Stimulated activated CD8-positive, alpha-beta memory T cell treated with anti-CD3 and anti-CD28 coated beads, Interleukin-7, amount 100 ng/mL, for 24 hours (primary cell): ENCODE data around the gene ITPR2.
"Not testable (repeated sequence)": the region's sequence is repeated elsewhere in the genome, so short reads cannot be mapped to it uniquely, and the experiment has no call there.

Experiments
- DNase-seq: peaks from one replicate; pipeline ENCODE4 v3.0.0-alpha.2; 2020; ENCODE audit warnings: low read depth

ITPR2 gene

DNA sequence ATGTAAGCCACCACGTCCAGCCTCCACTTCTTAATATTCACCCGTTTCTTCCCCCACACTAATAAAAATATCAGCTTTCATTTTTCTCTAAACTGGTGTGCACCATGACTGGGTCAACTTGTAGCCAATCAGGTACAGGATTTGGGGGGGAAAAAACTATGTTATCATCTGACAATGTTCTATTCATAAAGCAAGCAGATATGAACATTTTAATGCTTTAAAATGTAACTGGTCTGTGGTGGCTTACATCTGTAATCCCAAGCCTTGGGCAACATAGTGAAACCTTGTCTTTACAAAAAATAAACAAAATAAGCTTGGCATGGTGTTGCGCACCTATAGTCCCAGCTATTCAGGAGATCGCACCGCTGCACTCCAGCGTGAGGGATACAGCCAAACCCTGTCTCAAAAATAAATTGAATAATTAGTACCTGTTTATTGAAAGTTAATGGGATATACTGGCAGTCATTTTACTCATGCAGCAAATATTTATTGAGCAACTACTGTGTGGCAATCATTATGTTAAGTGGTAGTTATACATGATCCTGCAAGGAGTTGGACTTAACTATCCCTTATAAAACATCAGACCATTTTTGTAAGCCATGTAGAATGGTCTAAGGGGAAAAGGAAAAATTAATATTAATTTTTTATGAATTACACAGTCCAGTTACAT, 15.3 kb upstream of the ITPR2 start:
- no peak for DNase-seq

DNA sequence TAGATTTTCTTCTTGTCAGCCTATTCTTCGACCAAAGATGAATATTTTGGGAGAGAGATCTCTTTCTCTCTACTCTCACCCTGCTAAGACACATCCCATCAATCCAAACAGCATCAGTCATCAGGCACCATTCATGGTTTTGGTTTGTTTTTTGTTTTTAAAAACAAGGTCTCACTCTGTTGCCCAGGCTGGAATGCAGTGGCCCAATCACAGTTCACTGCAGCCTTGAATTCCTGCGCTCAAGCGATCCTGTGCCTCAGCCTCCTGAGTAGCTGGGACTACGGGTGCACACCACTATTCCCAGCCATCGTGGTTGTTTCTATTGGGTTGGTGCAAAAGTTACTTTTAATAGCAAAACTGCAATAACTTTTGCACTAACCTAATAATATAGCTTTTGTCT, 14.4 kb upstream of the ITPR2 start:
- no peak for DNase-seq

DNA sequence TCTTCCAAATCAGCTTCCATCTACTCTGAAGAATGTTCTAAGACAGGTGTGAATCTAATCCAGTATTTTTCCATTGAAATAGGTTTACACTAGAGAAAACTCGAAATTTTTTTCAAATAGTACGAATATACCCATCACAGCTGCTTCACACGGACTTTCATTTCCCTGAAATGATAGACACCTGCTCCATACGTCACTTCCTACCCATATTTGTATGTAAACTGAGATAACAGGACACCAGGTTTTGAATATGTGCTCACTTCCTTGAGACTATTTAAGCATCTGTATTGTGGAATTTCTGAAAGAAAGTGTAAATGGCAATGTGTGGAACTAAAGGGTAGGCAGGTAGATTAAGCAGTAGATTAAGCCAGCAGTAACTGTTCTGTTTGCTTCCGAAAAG, 13.4 kb upstream of the ITPR2 start:
- DNase-seq, result no peak

DNA sequence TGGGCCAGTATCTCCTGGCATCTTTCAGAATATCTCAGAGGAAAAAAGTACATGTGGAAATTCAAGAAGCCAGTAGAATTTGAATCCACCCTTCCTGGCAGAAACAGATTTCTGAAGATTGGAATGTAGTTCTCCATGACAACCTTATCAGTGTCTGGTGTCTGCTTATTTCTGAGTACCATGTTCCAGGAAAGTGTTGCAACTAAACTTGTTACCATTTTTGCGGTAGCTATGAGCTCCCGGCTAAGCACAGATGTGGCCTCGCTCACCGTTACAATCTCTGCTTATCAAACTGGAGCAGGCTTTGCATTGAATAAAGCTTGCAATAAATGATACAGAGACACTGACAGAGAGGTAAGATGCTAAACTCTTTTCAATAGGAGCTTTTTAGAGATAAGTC, 13.0 kb upstream of the ITPR2 start:
- DNase-seq, result no peak

DNA sequence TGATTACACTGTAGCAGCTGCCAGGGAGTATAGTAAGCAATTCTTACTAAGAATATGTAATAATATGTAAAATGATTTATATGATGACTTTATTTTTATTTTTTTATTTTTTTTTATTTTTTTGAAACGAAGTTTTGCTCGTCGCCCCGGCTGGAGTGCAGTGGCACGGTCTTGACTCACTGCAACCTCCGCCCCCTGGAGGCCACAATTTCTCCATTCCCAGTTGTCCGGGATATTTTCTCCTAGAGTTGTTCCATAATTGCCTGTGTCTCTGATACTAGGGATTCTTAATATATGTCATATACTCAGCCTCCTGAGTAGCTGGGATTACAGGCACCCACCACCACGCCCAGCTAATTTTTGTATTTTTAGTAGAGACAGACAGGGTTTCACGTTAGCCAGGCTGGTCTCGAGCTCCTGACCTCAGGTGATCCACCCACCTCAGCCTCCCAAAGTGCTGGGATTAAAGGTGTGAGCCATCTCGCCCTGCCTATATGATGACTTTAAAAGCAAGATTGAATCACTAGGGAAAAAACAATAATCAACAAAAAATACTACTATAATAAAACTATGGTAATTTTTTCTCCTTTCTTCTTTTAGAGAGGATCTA, 12.2 kb upstream of the ITPR2 start:
- DNase-seq, result no peak

DNA sequence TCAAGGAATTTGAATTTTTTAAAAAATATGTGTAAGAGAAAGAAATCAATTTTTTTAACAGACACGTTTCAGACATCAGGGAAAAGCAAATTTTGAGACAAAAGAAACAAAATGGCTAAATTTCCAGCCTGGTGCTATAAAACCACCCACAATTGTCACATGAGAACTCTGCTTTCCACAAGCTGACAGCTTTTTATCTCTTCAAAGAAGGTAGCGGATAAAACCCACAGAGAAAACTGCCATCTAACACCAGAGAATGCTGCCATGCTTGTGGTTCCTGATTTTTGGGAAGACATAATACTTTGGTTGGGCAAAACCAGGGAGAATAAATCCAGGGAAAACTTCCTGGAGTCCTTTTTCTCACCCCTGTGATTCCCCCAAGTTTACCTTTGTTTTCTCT, 10.3 kb upstream of the ITPR2 start:
- no peak for DNase-seq

DNA sequence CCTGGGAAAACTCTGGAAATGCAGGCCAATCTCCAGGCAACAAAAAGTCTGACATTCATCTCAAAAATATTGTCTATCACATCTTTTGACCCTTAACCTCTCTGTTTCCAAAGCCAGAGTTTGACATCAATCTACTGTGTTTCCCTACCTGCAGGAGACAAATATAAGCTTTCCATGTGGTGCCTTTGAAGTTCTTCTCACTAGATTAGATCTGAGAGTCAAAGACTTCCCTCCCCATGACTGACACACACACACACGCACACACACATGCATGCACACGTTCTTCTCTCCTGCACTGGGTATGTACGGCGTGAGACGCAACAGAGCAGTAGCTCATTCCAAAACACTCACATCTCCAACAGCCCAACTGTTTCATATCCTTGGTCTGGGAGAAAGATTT, 8.1 kb upstream of the ITPR2 start:
- no peak for DNase-seq

DNA sequence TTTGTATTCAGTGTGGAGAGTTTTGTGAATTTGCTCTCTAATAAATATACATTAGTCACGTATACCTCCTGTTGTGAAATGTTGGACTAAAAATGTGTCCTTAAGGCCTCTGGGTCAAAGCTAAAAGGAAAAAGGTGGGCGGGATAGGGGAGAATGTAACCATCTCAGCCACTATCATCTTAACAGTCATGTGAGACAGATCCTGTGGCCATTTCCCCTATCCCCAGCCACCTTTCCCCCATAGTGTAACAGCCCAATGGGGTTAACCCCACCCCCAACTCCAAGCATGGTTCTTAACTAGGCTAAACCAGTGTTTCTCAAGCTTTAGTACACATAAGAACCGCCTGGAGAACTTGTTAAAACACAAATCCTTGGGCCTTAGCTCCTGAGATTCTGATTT, 6.5 kb upstream of the ITPR2 start:
- DNase-seq, result no peak

DNA sequence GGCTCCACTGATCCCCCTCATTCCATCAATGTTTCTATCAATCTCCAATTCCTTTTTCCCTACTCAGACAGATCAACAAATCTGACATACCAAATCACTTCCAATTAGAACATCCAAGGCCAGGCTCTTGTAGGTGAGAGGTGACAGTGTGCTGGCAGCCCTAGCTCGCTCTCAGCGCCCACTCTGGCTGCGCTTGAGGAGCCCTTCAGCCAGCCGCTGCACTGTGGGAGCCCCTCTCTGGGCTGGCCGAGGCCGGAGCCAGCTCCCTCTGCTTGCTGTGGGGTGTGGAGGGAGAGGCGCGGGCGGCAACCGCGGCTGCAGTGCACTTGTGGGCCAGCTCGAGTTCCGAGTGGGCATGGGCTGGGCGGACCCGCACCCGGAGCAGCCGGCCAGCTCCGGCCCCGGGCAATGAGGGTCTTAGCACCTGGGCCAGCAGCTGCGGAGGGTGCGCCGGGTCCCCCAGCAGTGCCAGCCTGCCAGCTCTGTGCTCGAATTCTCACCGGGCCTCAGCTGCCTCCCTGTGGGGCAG, 6.0 kb upstream of the ITPR2 start:
- DNase-seq, result no peak

DNA sequence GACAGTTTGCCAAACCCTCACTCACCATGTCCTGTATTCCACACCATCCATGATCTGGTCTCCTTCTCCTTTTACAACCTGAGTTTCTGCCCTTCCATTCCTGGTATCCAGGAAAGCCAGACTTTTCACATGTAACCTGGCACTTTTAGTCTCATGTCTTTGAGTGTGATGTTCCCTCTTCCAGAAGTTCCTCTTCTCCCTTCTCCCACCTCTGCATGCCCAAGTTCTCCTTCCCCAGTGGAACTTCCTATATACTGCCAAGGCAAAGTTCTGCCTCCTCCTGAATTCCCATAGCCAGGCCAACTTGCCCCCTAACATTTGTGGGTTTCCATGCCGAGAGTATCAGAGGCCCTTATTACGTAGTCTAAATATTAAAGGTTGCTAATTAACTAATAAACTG, 3.2 kb upstream of the ITPR2 start:
- DNase-seq, result no peak

DNA sequence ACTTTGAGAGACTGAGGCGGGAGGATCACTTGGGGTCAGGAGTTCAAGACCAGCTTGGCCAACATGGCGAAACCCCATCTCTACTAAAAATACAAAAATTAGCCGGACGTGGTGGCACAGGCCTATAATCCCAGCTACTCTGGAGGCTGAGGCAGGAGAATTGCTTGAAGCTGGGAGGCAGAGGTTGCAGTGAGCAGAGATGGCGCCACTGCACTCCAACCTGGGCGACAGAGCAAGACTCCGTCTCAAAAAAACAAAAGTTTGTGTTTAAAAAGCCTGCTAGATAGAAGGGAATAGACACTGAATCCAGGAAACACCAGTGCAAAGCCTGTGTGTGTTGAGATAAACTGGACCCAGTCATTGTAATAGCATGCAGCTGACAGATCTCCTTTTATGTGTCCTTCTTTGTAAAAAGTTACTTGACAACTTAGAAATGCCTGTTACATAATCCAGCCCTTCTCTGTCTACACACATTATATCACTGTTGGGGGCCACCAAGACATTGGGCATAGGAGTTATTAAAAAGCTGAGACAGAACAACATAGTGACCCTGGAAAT, 1.6 kb upstream of the ITPR2 start:
- not testable (repeated sequence) for DNase-seq

DNA sequence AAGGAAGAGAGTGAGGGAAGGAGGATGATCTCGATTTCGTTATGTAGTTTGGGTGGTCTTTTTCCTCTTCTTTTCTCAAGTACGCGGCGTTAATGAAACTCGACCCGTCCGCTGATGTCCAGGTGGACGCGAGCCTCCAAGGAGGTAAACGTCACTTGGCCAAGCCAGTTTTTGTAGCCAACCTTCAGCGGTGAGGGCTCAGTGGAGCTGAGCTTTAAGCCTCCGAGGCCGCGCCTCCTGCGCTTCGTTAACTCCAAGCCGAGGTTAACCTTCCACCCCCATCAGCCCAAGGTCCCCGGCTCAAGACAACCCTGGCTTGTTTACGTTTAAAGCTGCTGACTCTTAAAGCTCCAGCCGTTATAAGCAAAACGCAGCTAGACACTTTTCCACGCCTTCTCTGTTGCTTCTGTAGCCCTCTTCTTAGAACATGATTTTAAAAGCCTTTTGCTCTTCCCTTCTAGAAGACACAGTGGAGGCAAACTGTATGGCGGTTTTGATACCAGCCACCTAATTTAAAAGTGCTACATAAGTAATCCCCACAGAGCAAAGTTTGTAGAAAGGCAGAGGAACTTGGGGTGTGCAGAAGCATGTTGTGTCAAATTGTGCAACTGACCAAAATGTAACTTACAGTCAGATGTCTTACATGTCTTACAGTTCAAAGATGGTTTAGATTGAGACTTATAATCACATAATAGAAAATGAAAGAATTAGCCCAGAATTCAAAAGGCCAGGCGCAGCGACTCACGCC, 923 bp upstream of the ITPR2 start:
- no peak for DNase-seq

DNA sequence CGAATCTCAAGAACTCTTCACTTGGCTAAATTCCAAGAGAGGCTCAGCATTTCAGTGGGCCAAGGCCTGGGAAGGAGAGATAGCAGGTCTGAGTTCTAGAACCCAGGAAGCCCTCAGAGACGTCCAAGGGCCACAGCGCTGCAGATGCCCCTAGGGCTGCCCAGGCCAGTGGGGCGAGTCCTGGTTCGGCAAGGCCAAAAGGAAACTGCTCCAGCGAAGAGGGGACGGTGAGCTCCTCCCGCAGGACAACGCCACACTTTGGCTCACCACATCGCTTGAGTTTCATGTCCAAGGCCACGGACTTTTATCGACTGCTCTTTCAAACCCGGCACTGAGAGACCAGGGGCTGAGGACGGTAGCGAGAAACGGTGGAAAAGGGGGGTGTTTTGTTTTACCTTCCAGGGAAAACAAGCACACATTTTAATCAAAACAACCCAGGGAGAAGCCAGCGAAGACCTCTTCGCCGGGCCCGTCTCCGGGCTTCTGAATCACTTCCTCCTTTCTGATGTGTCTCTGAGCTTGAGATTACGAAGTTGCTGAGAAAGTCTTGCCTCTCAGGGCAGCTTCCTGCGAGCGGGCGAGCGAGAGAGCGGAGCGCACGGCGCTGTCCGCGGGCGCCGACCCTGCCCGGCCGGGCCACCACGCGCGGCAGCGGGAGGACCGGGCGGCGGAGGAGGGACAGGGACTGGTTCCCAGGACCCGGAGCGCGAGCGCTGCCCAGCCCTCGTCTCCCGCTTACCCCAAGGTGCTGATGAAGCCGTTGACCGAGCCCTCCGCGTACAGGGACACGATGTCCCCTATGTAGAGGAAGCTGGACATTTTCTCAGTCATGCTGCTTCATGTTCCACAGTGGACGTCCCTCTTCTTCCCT, 808 bp downstream of the ITPR2 start:
- DNase-seq, result peak; percentile 17

DNA sequence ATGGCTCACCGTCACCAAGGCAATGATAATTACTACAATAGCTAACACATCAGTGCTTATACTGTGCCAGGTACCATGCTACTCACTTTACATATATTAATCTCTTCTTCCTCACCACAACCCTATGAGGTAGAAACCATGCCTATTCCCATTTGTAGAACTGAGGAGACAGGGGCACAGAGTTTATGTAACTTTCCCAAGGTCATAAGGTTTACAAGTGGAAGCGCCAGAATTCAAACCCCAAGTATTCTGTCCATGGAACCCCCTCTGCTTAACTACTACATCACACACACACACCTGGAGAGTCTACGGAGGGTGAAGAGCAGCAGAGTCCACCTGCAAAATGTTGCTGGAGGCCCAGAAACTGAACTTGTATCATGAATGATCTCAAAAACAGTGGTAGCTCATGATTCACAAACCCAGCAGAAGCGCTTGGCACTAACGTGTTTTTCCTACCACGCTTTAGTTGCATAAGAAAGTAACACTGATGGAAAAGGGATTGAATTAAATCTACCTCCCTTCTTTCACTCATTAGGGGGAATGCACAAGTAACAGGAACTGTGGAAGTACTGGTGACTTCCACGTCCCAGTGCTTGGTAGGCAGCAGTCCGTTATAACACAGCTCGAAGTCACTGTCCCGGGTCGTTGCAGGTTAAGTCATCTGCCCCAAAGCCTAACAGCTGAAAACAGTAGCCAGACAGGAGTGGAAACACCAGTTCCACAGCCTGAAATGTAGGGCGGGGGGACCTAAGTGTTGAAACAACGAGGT, 2.0 kb downstream of the ITPR2 start:
- no peak for DNase-seq

DNA sequence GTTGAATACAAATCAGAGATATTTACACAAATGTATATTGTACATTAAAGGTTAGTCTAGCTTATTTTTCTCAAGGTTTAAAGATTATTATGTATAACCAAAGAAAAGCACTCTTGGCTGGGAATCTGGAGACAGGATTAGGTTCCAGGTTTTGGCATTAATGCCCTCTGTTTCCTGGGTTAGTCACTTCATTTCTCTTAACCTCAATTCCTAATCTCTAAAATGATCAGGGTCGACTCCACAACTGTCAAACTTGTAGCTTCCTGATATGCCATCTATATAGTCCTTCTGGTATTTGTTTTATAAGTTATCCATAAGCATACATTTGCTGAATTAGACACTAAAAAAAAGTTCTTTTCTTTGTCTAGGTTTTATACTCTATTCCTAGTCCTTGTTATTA, 2.6 kb downstream of the ITPR2 start:
- no peak for DNase-seq

DNA sequence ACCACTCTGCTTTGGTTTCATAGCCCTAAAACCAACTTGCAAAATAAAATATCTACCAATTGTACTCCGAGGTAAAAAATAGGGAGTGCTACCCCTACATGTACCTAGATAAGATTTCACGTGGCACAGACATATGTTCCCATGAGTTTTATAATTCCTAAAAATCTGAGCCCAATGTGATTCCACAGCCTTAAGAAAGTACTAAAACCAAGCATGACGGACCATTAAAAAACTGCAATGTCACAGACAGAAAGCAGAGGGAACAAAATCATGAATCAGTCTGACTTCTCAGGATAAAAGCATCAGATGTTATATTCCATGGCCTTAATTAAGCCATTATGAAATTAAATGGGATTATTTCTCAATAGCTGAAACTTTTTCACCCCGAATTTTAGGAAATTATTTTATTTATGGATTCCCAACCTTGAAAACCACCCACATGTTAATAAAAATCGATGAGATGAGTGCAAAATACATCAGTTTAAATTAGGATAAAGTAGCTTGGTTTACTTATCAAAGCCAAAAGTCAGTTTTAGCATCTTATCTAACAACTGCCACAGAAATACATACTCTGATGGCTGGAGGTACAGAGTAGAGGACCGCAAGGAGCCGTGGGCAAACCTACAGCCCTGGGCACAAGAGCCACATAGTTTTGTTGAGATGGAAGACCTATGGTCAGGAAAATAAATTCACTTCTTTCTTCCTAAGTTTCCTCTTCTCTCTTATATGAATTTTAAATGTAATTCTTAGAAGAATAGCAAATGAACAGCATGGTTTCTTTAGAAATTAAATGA, 4.5 kb downstream of the ITPR2 start:
- no peak for DNase-seq

DNA sequence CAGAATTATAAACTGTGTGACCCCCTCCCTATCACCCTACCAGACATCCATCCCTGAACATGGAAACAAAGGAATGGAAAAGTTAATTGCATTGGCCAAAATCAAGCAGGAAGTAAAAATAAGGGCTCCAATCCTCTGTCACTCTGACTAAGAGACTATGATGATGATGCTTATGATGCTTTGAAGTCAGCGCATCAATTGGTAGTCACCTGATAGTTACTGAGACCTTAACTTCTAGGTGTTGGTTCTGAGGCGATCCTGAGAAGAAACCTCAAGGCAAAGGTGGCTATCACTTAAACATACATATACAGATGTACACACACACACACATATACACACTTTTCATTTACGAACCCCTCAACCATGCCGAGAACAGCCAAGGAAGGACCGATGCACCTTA, 6.6 kb downstream of the ITPR2 start:
- DNase-seq, result no peak

DNA sequence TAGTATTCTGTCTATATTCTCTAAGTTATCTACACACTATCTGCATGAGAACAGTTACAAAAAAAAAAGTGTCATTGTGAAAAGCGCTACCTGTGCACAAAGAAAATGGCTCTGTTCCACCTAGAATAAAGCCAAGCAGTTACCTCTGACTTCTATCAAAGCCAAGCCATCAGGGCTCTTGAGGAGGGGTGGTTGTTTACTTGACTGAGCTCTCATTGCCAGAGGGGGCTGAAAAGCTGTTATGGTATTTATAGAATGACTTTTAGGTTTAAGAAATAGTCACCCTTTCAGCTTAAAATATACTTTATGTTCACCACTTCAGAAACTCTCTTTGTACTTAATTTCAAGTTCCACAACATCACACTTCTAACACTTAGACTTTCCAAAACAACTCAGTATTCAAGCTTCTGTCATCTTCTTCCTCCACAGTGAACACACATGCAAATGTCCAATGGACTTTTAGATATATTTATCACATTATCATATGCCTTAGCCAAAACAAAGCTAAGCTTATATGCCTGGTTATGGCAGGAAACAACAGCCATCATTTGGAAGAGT, 7.5 kb downstream of the ITPR2 start:
- no peak for DNase-seq

DNA sequence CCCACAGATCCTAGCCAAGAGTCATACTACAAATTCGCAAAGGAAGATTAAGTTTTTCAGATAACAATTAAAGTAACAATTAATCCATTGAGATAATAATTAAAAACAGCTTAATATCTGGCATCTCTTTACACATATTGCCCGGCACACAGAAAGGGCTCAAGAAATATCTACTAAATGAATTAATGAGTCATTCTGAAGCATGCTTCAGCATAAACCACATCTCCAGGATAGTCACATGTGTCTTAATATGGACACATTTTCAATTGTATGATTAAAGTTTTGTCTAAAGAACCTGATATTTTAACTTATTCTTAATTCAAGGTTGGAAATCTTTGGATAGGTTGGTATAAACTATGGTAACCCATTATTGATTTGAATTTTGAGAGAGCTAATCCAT, 9.6 kb downstream of the ITPR2 start:
- no peak for DNase-seq

DNA sequence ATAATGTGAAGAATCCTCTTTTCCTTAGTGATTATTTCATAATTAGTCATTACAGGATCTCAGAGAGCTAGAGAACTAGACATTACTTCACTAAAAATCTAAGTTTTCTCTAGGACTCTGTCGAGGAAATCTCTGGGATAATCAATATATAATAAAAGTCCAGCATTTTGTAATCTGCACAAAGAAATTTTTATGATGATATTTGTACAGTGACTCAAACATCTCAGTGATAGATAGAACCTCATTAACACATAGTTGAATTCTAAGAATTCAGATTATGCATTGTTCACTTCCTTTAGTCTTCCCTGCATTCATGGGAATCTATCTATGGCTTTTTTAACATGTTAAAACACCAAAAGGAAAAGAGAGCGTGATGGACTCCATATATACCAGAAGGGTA, 11.0 kb downstream of the ITPR2 start:
- DNase-seq, result no peak
